GM18861 (cell line): ENCODE results near the gene KLK8.

Experiments
- ATAC-seq: cut with Tn5 transposase; IDR thresholded peaks from one replicate; pipeline ENCODE4 v1.9.1; 2021; ENCODE audit not compliant: unreplicated experiment

KLK8 gene, protein sequence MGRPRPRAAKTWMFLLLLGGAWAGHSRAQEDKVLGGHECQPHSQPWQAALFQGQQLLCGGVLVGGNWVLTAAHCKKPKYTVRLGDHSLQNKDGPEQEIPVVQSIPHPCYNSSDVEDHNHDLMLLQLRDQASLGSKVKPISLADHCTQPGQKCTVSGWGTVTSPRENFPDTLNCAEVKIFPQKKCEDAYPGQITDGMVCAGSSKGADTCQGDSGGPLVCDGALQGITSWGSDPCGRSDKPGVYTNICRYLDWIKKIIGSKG

DNA sequence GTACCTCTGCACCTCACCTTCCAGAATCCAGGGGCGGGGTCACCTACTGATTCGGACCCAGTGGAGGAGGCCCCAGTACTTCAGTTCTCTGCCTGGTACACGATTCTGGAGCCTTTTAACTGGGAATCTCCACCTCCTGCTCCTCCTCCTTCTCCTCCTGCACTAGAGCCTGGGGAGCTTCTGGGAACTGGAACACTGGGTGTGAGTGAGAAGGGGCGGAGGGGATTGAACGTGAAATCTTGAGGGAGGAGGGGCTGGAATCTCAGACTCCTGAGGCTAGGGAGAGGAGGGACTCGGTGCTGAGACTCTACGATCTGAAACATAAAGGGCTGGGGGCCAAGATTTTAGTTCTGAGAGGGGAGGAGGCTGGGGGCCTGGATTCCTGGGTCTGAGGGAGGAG is at the start of gene KLK8:
TSS of gene KLK8 (minus strand) at position 90 of the 400 bp plus-strand sequence. CDS start 437 bp downstream, outside the sequence.
- no peak for ATAC-seq

DNA sequence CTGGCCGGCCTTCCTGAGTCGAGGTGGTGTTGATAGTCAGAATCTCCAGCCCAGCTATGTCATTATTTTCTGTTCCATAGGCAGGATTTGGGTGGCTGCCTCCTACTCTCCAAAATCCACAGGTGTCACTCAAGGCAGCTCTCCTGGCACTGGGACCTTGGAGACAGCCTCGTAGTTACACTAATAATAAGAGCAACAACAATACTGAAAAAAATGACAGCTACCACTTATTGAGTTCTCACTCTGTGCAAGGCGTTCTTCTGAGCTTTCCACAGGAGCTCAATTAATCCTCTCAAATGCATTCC is 45.6 kb upstream of the KLK8 start:
- ATAC-seq = no peak

DNA sequence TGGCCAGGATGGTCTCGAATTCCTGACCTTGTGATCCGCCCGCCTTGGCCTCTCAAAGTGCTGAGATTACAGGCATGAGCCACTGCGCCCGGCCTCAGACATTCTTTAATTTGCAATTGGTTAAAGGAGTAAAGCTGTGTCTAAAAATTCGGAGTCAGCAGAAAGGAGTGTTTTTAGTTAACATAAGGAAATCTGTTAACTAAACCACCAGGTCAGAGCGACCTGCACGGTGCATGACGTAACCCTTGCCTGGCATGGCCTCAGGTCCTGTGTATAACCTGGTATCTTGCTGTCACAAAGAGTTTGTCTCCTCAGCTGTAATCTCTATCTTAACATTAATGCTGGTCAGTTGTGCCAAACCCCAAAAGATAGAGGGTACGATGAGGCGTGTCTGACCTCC is 42.9 kb upstream of the KLK8 start:
- no peak for ATAC-seq

DNA sequence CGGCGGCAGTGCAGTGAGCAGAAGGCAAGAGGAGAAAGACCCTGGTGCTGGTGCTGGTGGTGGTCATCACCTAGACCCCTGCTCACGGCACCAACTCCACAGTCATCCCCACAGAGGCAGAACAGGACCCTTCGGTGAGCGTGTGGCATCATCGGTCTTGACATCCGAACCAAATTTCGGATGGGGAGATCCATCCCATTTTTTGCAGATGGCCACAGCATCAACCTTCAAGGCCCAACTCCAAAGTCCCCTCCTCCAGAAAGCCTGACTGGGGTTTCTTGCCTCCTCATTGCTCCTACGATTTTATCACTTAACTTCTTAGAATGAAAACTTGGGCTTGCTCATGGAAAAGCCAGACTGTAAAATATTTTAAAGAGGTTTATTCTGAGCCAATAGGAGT is 42.1 kb upstream of the KLK8 start:
- no peak for ATAC-seq

DNA sequence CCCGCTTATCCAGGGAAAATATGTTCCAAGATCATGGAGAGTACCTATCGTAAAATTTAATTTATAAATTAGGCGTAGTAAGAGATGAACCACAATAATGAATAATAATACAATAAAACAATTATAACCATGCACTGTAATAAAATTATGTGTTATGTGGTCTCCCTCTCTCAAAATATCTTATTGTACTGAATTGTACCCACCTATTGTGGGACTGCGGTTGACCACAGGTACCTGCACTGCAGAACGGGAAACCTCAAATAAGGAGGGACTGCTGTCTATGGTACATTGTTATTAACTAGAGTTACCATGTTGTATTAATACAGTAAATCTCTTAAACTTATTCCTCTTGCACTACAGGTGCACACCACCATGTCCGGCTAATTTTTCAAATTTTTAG is 38.7 kb upstream of the KLK8 start:
- ATAC-seq = no peak

DNA sequence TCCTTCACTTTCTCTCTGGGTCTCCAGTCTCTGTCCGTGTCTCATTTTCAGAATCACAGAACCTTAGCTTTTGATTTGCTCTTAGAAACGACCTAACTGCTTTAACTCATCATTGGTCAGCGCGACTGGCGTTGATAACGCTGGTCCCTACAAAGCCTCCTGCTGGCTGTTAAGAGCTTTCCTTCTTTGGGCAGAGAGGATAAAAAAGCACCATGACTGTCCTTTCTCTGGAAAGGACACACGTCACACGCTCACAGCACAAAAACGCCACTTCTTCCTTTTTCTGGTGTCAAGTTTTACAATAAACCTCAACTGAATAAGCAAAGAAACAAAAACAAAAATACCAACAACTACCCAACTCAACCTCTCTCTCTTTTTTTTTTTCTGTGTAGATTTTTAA is 35.1 kb upstream of the KLK8 start:
- no peak for ATAC-seq

DNA sequence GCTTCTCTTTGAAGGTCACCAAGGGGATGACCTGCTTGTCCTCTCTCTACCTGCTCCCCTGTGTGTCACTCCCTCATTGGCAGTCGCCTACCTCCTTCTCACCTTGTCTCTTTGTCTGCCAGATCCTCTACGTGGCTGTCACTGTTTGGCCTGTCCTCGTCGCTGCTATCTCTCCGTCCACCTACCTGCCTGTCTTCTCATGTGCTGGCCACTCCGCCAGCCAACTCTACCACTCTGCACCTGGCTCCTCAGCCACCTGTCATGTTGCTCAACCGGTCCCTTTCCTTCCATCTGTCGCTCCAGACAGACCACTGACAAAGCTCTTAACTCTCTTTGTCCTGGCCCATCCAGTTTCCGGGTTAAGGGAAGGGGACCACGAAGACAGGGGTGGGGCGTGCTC is 33.3 kb upstream of the KLK8 start, which contains the start of gene KLK12:
TSS of gene KLK12 (minus strand) at position 299 of the 400 bp plus-strand sequence. CDS start 381 bp downstream, outside the sequence.
- no peak for ATAC-seq

DNA sequence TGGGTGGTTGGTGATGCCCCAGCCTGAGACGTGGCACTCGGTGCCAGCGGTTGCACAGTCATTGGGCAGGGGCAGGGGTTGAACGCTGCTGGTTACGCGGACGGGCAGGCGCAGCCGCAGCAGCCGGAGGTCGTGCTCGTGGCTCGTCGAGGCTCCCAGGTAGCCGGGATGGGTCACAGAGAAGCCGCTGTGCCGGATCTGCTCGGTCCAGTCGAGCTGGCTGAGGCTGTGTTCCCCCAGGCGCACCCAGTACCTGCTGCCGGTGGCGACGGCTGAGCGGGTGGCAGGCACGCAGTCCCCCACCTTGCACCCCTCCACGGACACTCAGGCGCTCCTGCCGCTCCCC is 30.4 kb upstream of the KLK8 start:
- no peak for ATAC-seq

DNA sequence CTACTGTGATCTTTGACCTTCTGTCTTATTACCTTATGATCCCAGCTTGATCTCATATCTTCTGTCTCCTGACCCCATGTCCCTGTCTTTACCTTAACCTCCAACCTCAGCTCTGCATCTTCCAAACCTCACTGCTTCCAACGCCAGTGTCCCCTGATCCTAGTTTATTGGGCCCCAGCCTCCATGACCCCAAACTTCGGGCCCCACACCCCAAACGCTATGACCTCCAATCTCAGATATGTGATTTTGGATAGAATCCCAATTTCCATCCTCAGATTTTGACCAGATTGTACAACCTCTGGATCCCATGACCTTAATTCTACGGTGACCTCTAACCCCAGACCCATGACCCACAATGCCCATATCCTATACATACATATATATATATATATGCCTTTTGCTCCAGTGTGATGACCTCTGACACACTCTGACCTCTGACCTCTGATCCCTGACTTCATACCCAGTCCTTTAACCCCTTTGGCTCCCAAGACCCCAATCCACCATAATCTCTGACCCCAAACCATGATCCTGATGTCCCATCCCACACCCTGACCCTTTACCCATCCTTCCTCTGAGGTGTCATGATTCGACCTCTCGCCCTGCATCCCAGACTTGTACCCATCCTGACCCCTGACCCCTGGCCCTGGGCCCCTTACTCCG is 29.9 kb upstream of the KLK8 start:
- no peak for ATAC-seq

DNA sequence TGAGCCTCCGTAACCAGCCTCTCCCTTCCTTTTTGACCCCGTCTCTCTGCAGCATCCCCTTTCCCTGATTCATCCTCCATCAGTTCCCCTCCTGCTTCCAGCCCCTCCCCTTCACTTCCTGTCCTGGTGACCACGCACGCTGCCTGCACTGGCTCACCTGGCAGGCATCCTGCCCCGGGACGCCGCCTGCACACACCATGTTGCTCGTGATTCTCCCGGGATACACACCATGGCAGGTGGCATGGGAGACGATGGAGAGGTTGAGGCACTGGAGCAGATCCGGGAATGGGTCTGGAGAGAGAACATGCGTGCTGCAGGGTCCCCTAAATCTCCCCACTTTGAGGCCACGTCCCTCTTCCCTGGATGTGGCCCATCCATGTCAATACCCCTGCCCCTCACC is 29.2 kb upstream of the KLK8 start:
- no peak for ATAC-seq

DNA sequence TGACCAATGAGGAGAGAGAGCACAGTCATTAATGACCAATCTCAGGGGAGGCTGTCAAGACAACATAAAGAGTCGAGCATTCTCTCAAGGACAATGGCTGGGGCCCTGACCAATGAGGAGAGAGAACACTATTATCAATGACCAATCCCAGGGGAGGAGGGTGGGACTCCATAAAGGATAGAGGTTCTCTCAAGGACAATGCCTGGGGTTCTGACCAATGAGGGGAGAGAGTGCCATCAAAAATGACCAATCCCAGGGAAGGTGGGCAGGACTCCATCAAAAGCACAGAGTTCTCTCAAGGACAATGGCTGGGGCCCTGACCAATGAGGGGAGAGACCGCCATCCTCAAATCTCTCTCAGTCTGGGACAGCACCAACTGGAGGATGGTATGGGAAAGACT is 28.3 kb upstream of the KLK8 start:
- no peak for ATAC-seq

DNA sequence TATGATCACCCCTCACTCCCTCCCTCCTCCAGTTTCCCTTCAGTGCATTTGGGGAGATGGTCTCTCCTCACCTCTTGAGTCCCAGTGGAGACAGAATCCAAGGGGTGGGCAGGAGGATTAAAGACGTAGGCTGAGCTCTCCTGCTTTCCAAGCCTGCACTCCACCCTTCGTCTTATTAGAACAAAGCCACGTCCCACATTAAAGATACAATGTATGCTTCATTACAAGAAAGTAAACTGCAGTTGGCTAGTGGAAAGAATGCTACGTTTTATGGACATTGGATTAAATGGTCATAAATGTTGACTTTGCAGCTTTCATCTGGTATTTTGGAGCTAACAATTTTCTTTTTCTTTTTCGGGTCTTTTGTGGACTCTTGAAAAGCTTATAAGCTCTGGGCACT is 26.5 kb upstream of the KLK8 start:
- no peak for ATAC-seq

DNA sequence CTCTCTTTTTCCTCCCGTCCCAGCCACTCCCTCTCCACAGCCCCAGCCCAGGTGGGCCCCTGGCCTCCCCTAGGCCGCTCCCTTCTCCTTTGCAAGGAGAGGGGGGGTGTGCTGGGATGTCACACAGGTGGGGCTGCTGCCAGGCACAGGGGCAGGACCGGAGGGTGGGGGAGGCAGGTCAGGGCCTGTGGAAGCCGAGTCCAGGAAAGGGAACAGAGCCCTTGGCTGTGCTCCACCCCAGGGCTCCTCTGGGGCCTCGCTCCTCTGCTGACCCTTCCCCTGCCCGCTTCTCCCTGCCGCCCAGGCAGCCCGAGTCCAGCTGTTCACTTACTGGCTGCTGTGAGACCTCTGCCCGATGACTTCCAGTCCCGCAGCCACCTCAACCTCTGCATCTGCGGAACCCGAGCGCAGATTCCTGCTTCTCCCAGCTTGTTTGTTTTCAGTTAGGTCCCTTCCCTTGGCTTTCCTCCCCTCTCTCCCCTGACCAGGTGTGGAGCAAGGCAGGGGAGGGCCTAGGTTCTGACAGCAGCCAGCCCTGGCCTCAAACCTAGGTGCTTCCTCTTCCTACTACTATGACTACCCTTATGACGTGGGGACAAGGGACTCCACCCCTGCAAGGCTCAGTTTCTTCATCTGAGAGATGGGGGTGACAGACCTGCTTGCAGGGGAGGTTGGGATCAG is 25.9 kb upstream of the KLK8 start:
- ATAC-seq = no peak

DNA sequence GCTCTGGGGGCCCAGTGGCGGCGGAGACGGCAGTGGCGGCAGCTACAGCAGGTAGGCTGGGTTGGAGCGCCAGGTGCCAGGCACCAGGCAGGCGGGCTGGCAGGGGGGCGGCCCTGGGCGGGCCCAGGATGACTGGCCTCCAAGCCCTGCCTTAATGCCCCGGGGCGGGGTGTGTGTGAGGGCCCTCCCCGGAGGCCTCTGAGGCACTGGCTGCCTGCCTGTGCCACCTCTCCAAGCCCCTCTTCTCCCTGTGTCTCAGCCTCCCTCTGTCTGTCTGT is 25.1 kb upstream of the KLK8 start, which contains the start of gene KLK11:
TSS of gene KLK11 (minus strand) at position 63 of the 278 bp plus-strand sequence. CDS start 985 bp downstream, outside the sequence.
- ATAC-seq = no peak

DNA sequence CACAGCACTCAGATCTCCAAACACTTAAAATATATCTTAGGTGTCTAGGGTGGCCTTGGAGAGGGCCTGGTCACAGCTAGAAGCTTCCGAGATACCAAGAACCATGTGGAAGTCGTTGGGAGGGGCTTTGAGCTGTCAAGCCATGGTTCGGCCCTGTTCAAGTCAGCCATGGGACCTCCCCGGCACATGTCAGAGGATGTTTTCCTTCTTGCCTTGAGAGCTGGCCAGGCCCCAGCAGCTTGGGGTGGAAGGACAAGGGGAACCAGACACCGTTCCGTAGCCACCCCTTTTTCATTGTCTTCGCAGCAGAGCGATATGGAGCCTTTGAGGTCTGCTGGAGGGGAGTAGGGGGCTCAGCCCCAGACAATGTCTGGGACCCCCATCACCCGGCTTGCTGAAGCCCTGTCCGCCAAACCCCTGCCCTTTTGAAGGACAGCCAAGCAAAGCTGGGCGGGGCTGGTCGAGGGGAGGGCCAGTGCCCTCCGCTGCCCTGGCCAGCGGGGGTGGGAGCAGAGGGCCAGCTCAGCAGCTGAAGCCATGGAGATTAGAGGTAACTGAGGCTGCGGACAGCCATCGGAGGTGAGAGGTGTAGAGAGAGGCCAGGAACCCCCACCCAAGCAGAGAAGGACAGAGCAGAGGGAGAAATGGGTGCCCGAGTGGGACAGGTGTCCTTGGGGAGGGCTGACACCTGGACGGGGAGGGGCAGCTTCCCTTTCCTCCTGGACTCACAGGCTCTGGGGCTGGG is 24.6 kb upstream of the KLK8 start:
- ATAC-seq = no peak

DNA sequence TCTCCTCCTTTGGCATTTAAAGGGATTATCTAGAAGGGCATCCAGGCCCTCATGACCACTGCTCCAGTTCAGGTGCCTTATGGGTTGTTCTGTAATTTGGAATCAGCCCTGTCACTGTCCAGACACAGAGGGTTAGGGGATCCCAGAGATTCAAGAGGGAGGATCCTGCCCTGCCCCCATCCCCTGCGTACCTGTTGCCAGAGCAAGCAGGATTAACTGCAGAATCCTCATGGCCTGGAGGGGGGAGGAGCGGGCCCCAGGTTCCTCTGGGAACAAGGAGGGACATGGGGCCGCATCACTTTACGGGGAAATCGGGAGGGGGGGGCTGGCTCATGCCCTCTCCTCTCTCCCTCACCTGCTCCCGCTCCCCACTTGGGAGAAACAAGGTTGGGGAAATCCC is 24.0 kb upstream of the KLK8 start:
- no peak for ATAC-seq

DNA sequence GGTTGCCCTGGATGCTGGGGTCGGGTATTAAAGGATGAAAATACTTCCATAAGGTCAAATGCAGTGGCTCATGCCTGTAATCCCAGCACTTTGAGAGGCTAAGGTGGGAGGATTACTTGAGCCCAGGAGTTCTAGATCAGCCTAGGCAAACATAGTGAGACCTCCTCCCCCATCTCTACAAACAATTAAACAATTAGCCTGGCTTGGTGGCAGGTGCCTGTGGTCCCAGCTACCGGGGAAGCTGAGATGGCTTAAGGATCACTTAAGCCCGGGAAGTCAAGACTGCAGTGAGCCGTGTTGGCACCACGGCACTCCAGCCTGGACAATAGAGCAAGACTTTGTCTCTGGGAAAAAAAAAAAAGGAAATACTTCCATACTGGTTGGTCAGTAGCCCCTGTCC is 23.5 kb upstream of the KLK8 start:
- no peak for ATAC-seq

DNA sequence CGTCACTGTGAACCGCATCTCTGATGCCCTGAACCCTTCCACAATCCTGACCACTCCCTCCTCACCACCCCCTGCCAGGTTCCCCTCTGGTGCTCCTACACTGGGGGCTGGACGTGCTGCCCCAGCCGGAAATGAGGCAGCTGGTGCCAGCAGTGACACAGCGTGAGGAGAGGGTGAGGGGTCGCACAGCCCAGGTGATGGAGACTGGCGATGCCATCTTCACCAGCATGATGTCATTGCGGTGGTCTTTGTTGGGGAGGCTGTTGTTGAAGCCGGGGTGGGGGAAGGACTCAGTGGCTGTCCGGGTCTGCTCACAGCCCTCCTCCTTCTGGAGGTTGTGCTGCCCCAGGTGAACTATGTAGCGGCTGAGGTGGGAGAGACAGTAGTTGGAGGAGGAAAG is 22.5 kb upstream of the KLK8 start:
- ATAC-seq = no peak

DNA sequence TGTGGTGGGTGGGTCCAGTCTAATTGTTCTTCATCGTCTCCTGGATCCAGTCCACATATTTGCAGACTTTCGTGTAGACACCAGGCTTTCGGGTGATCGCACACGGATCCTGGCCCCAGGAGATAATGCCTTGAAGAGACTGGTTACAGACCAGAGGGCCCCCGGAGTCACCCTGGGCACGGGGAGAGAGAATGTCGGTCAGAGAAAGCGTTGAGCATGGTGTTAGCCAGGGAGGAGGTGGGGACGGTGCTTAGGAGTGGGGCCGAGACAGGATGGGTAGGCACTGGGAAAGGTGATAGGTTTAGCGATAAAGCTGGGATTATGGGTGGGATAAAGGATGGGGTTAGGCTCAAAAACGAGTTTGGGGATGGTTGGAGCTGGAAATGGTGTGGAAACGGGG is 21.1 kb upstream of the KLK8 start:
- ATAC-seq = no peak

DNA sequence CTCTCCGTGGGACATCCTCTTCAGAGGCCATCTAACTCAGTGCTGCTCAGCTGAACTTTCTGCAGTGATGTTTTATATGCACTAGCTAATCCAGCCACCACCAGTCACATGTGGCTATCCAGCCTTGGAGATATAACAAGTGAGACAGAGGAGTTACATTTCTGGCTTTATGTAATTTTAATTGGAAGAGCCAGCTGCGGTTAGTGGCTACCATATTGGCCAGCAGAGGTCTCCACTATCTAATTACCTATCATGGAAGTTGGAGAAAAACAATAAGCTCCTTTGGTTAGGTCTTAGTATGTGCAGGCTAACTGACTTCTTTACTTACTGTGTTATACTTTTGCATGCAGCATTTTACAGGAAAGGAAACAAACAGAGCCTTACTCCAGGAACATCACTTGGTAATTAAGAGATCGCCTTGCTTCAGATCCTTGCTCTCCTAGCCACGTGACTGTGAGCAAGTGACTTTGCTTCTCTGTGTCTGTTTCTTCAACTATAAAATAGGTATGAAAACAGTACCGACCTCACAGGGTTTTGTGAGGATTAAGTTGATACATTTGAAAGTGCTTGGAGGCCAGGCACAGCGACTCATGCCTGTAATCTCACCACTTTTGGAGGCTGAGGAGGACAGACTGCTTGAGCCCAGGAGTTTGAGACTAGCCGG is 19.7 kb upstream of the KLK8 start:
- no peak for ATAC-seq

DNA sequence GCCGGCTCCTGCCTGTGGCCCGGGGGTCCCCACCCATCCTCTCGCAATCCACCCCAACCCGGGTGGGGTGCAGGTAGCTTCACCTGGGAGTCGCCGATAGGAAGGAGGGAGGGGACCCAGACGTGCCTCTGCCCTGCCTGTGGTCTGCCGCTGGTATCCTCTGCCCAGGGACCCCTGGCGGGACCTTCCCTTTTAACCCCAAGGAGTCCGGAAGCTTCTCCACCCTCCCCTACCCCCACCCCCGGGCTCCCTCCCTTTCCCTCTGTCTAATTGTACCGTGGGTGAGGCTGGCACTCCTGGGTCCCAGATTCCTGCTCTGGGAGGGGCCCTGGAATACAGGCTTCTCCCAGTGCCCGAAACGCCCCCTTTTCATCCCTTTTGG is 18.1 kb upstream of the KLK8 start, which contains the start of gene KLK10:
TSS of gene KLK10 (minus strand) at position 166 of the 382 bp plus-strand sequence. CDS start 579 bp downstream, outside the sequence.
- ATAC-seq = no peak
